Activated CD4-positive, alpha-beta T cell treated with anti-CD3 and anti-CD28 coated beads, Interleukin-2, amount 50 U/mL, for 24 hours (primary cell): ENCODE data around the gene CYP4X1.
"Not testable (repeated sequence)": the region's sequence is repeated elsewhere in the genome, so short reads cannot be mapped to it uniquely, and the experiment has no call there.

Source experiments
- DNase-seq, 2 donors: peaks; one replicate each; pipeline ENCODE4 v3.0.0-alpha.2; 2020; ENCODE audit warnings: low read depth in 1 of 2, low spot score in 1 of 2

The CYP4X1 gene

GRCh38 chr1:47069080-47069479 is 45.6 kb downstream of the CYP4X1 start:
- DNase-seq, result not testable (repeated sequence)

DNA sequence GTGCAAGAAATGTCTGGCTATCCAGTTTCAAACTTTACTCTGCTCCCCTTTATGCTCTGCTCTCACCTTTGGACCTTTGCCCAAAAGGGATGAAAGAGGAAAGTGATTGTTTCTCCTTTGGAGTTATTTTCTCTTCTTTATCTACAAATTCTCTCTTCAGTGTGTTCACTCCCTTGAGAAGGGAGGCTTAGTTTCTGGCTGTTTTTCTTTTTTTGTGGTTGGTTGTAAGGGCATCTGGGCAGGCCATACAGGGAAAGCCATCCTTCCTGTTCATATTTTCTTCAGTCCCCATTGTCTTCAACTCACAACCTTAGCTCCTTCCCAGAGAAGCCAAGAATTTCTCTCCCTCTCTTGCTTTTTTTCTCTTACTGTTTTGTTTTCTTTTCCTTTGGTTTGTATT is 46.0 kb downstream of the CYP4X1 start:
- not testable (repeated sequence) for DNase-seq

DNA sequence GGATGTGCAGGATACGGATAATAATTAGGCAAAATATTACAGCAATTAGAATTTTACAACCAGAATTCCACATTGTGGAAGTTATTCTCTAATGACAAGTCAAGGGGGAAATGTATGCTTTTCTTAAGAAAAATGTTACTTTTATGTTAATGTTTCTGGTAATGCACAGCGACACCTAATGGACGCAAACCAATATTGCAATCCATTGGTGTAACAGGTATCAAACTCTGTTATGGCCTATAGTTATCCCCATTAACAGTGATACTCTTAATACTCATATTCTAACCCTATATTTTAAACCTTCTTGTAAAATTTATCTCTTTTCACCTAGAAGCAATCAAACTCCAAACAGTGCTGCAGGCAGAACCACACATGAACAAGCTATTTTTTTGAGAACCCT is 65.9 kb downstream of the CYP4X1 start:
- DNase-seq, result peak in 1 of 2 donors; percentile 7

GRCh38 chr1:47091476-47091875 is 68.0 kb downstream of the CYP4X1 start:
- not testable (repeated sequence) for DNase-seq
